Measurements from ENCODE around the gene TRPM1.

- TF ChIP-seq POLR2AphosphoS5 (IDR thresholded peaks at IDR 0.05) (no peak), POLR2A (IDR thresholded peaks at IDR 0.05; ENCODE audit: low read depth) (no peak), CTCF (IDR thresholded peaks at IDR 0.05) (no peak), EP300 (IDR thresholded peaks at IDR 0.05) (no peak)
These were observed 48.5 kb upstream of the TRPM1 start for GRCh38 chr15:31149987-31150386.
